Transverse colon (tissue), 4 donors: ENCODE data around the gene LRRC26.

Experiments used
- CTCF ChIP-seq, 5 experiments: fragments of 200-600 bp in 3 of 5; fragments of 450-650 bp in 2 of 5; sonication (generic) in 3 of 5; IDR thresholded peaks; 1 replicate in 2 of 5; 2 replicates in 3 of 5; pipeline ENCODE4 v1.5.1; 2016 to 2017; ENCODE audit warnings: antibody characterized with exemption in 5 of 5, inconsistent platforms in 3 of 5, mild to moderate bottlenecking in 2 of 5, moderate library complexity in 1 of 5
- EP300 ChIP-seq: sonication (generic); formaldehyde crosslinking; IDR thresholded peaks from one replicate; pipeline ENCODE4 v1.6.1; 2017; ENCODE audit warnings: antibody characterized with exemption, low read depth
- POLR2A ChIP-seq: fragments of 450-650 bp; IDR thresholded peaks from one replicate; pipeline ENCODE4 v1.6.1; 2016; ENCODE audit warnings: antibody characterized with exemption, mild to moderate bottlenecking, moderate library complexity
- POLR2AphosphoS5 ChIP-seq, 3 donors: sonication (generic); formaldehyde crosslinking; IDR thresholded peaks; one replicate each; pipeline ENCODE4 v1.6.1; 2016; ENCODE audit warnings: antibody characterized with exemption in 3 of 3

GRCh38 chr9:137186385-137186784, 16.5 kb upstream of the LRRC26 start:
- TF ChIP-seq CTCF (IDR thresholded peaks at IDR 0.05), result no peak
- TF ChIP-seq POLR2A, result no peak
- no peak for TF ChIP-seq POLR2AphosphoS5 (IDR thresholded peaks at IDR 0.05)
- no peak for TF ChIP-seq EP300
